Measurements from ENCODE around the gene SH2D1B.

GRCh38 chr1:162366149-162366548 lies 45.8 kb downstream of the SH2D1B start:
- TF ChIP-seq CTCF (IDR thresholded peaks at IDR 0.05; ENCODE audit: extremely low read depth in 1 of 2, insufficient read depth in 1 of 2, low read depth in 1 of 2, low read length in 2 of 2), result no peak
- no peak for TF ChIP-seq POLR2A (IDR thresholded peaks at IDR 0.05; ENCODE audit: low read depth, low read length)
- no peak for TF ChIP-seq MAX (IDR thresholded peaks at IDR 0.05; ENCODE audit: insufficient read depth, insufficient read length)
- no peak for TF ChIP-seq EZH2 (IDR thresholded peaks at IDR 0.05; ENCODE audit: borderline replicate concordance, low read depth, low read length, severe bottlenecking)
- TF ChIP-seq POLR2AphosphoS5 (IDR thresholded peaks at IDR 0.05; ENCODE audit: insufficient read depth, low read depth, low read length), result no peak
- no peak for TF ChIP-seq FOS (IDR thresholded peaks at IDR 0.05; ENCODE audit: borderline replicate concordance, insufficient read depth, low read length)
- TF ChIP-seq MYC (IDR thresholded peaks at IDR 0.05; ENCODE audit: low read depth, low read length), result no peak
- TF ChIP-seq JUN (IDR thresholded peaks at IDR 0.05; ENCODE audit: borderline replicate concordance, insufficient read depth, insufficient read length, low read depth), result no peak
- TF ChIP-seq GATA2 (IDR thresholded peaks at IDR 0.05; ENCODE audit: insufficient read depth, insufficient read length, low read depth, low read length), result no peak
